H9 (cell line): ENCODE results near the gene RPS27A. TPM values are rescaled to one million over a fixed set of nuclear protein-coding genes. Genes with fewer than 3 reads are reported as not detected.

Experiments
- DNase-seq: peaks from one replicate; pipeline ENCODE4 v3.0.0-alpha.2; 2017
- H2AFZ ChIP-seq: one replicate; pipeline ENCODE4 v1.6.1; 2013; ENCODE audit warnings: mild to moderate bottlenecking, low read length, control low read depth, moderate library complexity
- H2AK5ac ChIP-seq: 2 replicates; pipeline ENCODE4 v1.6.1; 2013; ENCODE audit warnings: low read length, control low read depth, mixed read lengths; ENCODE audit not compliant: insufficient read length
- H2BK120ac ChIP-seq: one replicate; pipeline ENCODE4 v1.6.1; 2013; ENCODE audit warnings: low read depth, mild to moderate bottlenecking, low read length, control low read depth, inconsistent platforms; ENCODE audit not compliant: poor library complexity, severe bottlenecking
- H2BK12ac ChIP-seq: 2 replicates; pipeline ENCODE4 v1.6.1; 2013; ENCODE audit warnings: low read length, control low read depth, mixed read lengths, low read depth; ENCODE audit not compliant: insufficient read length
- H2BK15ac ChIP-seq: 2 replicates; pipeline ENCODE4 v1.6.1; 2013; ENCODE audit warnings: low read depth, low read length, control low read depth
- H2BK20ac ChIP-seq: one replicate; pipeline ENCODE4 v1.6.1; 2013; ENCODE audit warnings: low read depth, mild to moderate bottlenecking, low read length, control low read depth, inconsistent platforms; ENCODE audit not compliant: poor library complexity, severe bottlenecking
- H2BK5ac ChIP-seq: 2 replicates; pipeline ENCODE4 v1.6.1; 2013; ENCODE audit warnings: low read length, control low read depth, mixed read lengths; ENCODE audit not compliant: insufficient read length
- H3K14ac ChIP-seq: 2 replicates; pipeline ENCODE4 v1.6.1; 2013; ENCODE audit warnings: low read length, control low read depth; ENCODE audit not compliant: insufficient read depth
- H3K18ac ChIP-seq: 2 replicates; pipeline ENCODE4 v1.6.1; 2013; ENCODE audit warnings: low read depth, mild to moderate bottlenecking, mixed read lengths, low read length, control low read depth; ENCODE audit not compliant: insufficient read length
- H3K23ac ChIP-seq: 2 replicates; pipeline ENCODE4 v1.6.1; 2013; ENCODE audit warnings: low read length, control low read depth, mixed read lengths, low read depth; ENCODE audit not compliant: insufficient read length
- H3K23me2 ChIP-seq: 2 replicates; pipeline ENCODE4 v1.6.1; 2013; ENCODE audit warnings: low read depth, mild to moderate bottlenecking, mixed read lengths, low read length, control low read depth; ENCODE audit not compliant: insufficient read length, poor library complexity, severe bottlenecking
- H3K27ac ChIP-seq: 2 replicates; pipeline ENCODE4 v1.5.1; 2013; ENCODE audit warnings: low read length, control low read depth, mixed read lengths, low read depth; ENCODE audit not compliant: insufficient read length
- H3K27me3 ChIP-seq: 2 replicates; pipeline ENCODE4 v1.6.1; 2013; ENCODE audit warnings: low read length, control low read depth, inconsistent platforms; ENCODE audit not compliant: insufficient read depth
- H3K4ac ChIP-seq: 2 replicates; pipeline ENCODE4 v1.6.1; 2013; ENCODE audit warnings: low read depth, mild to moderate bottlenecking, control low read depth, inconsistent platforms, low read length, moderate library complexity
- H3K4me1 ChIP-seq: 2 replicates; pipeline ENCODE4 v1.6.1; 2013; ENCODE audit warnings: low read length, control low read depth, inconsistent platforms; ENCODE audit not compliant: insufficient read depth
- H3K4me2 ChIP-seq: 2 replicates; pipeline ENCODE4 v1.6.1; 2013; ENCODE audit warnings: low read length, control low read depth, mixed read lengths; ENCODE audit not compliant: insufficient read length, insufficient read depth
- H3K56ac ChIP-seq: 2 replicates; pipeline ENCODE4 v1.6.1; 2013; ENCODE audit warnings: low read depth, mild to moderate bottlenecking, mixed read lengths, low read length, control low read depth; ENCODE audit not compliant: insufficient read length
- H3K79me1 ChIP-seq: 2 replicates; pipeline ENCODE4 v1.6.1; 2013; ENCODE audit warnings: low read depth, mild to moderate bottlenecking, moderate library complexity, low read length, control low read depth, inconsistent platforms; ENCODE audit not compliant: insufficient read depth, poor library complexity, severe bottlenecking
- H3K79me2 ChIP-seq: 2 replicates; pipeline ENCODE4 v1.6.1; 2013; ENCODE audit warnings: low read length, control low read depth, inconsistent platforms; ENCODE audit not compliant: insufficient read depth
- H3K9ac ChIP-seq: 2 replicates; pipeline ENCODE4 v1.6.1; 2013; ENCODE audit warnings: low read length, control low read depth, mixed read lengths; ENCODE audit not compliant: insufficient read length; ENCODE audit errors: extremely low read depth
- H3K9me3 ChIP-seq: one replicate; pipeline ENCODE4 v1.6.1; 2013; ENCODE audit warnings: low read depth, low read length, inconsistent platforms; ENCODE audit not compliant: control insufficient read depth
- H3T11ph ChIP-seq: one replicate; pipeline ENCODE4 v1.6.1; 2013; ENCODE audit warnings: mild to moderate bottlenecking, low read length, control low read depth, inconsistent platforms
- H4K20me1 ChIP-seq: one replicate; pipeline ENCODE4 v1.6.1; 2013; ENCODE audit not compliant: control insufficient read depth, insufficient read length, insufficient read depth
- H4K5ac ChIP-seq: 2 replicates; pipeline ENCODE4 v1.6.1; 2013; ENCODE audit warnings: low read depth, mild to moderate bottlenecking, mixed read lengths, low read length, control low read depth; ENCODE audit not compliant: insufficient read length
- H4K8ac ChIP-seq: replicated peaks from 2 replicates; pipeline ENCODE4 v1.6.1; 2013; ENCODE audit warnings: low read length, control low read depth, mixed read lengths, low read depth; ENCODE audit not compliant: insufficient read length
- H4K91ac ChIP-seq: 2 replicates; pipeline ENCODE4 v1.6.1; 2013; ENCODE audit warnings: low read depth, mild to moderate bottlenecking, moderate library complexity, mixed read lengths, low read length, control low read depth; ENCODE audit not compliant: insufficient read length
- H3K27ac Mint-ChIP-seq, 3 experiments: 2 replicates in 2 of 3; 3 replicates in 1 of 3; pipeline ENCODE4 v1.8.0; 2020 to 2021; ENCODE audit warnings: mixed read lengths in 3 of 3, mild to moderate bottlenecking in 1 of 3, moderate library complexity in 1 of 3
- H3K27me3 Mint-ChIP-seq: 2 replicates; pipeline ENCODE4 v1.8.0; 2021; ENCODE audit warnings: low read depth, mild to moderate bottlenecking, moderate library complexity, mixed read lengths
- H3K36me3 Mint-ChIP-seq, 3 experiments: 2 replicates in 2 of 3; 3 replicates in 1 of 3; pipeline ENCODE4 v1.8.0; 2020 to 2021; ENCODE audit warnings: low read depth in 3 of 3, mixed read lengths in 3 of 3; ENCODE audit not compliant: insufficient read depth in 1 of 3
- H3K4me1 Mint-ChIP-seq, 2 experiments: 2 replicates each; pipeline ENCODE4 v1.8.0; 2020; ENCODE audit warnings: mixed read lengths in 2 of 2
- H3K4me3 Mint-ChIP-seq, 2 experiments: 2 replicates in 1 of 2; 3 replicates in 1 of 2; pipeline ENCODE4 v1.8.0; 2020 to 2021; ENCODE audit warnings: mild to moderate bottlenecking in 2 of 2, mixed read lengths in 2 of 2, moderate library complexity in 1 of 2
- H3K9me3 Mint-ChIP-seq, 2 experiments: 2 replicates in 1 of 2; 3 replicates in 1 of 2; pipeline ENCODE4 v1.8.0; 2020; ENCODE audit warnings: mild to moderate bottlenecking in 2 of 2, mixed read lengths in 2 of 2, moderate library complexity in 1 of 2
- CTCF ChIP-seq: fragments of 200-600 bp; sonication (generic); conservative IDR thresholded peaks from 3 replicates; pipeline ENCODE4 v1.8.0; 2021; ENCODE audit warnings: antibody characterized with exemption, mild to moderate bottlenecking
- WGBS: extraction: QIAGEN DNeasy Blood & Tissue Kit; methylation state at CpG from one replicate; pipeline ENCODE4 v1.1.7; 2013; ENCODE audit warnings: missing lambda C conversion rate, low lambda C conversion rate, mixed read lengths; ENCODE audit not compliant: insufficient read length; ENCODE audit errors: extremely low coverage; 5-methylcytosine and 5-hydroxymethylcytosine counted together
- total RNA-seq: library from RNA; stranded (reverse); gene quantifications from 2 replicates; pipeline ENCODE4 v1.2.1, GENCODE V29; 2021

RPS27A gene
- total RNA-seq, 1 experiment from 2014 or later = 1,415 TPM

- H3K56ac ChIP-seq = no peak overlapping the region
- no peak overlapping the region; a peak in 1 of 7 replicates for H3K27ac Mint-ChIP-seq
- H3T11ph ChIP-seq = no peak overlapping the region
- no peaks in the 10 kb centered on the region for H3K9me3 ChIP-seq
- H2BK20ac ChIP-seq = no peak overlapping the region
- H3K14ac ChIP-seq = no peak overlapping the region
- no peak overlapping the region for H3K23ac ChIP-seq
- H3K23me2 ChIP-seq = no peaks in the 10 kb centered on the region
- WGBS = no CpG with 5 or more reads among the region's 2 CpGs
- no peaks in the 10 kb centered on the region for H3K4me1 Mint-ChIP-seq
- peaks cover 4% of the 10 kb centered on the region for H4K20me1 ChIP-seq
- no peak overlapping the region for H3K9ac ChIP-seq
- H3K9me3 Mint-ChIP-seq = peaks cover 3% of the 10 kb centered on the region in 2 experiments; a peak in 3 of 5 replicates
- no peaks in the 10 kb centered on the region for H3K79me2 ChIP-seq
- DNase-seq = no peak
- no peak overlapping the region for H4K91ac ChIP-seq
- no peak for TF ChIP-seq CTCF
- H3K4me2 ChIP-seq = no peak overlapping the region
- H3K18ac ChIP-seq = no peak overlapping the region
- H4K5ac ChIP-seq = no peak overlapping the region
- H3K36me3 Mint-ChIP-seq = peaks cover 4 to 19% (median 13%) of the 10 kb centered on the region in 3 experiments
- H3K4me1 ChIP-seq = no peaks in the 10 kb centered on the region
- H2BK5ac ChIP-seq = no peak overlapping the region
- H3K79me1 ChIP-seq = no peaks in the 10 kb centered on the region
- no peak overlapping the region for H2AFZ ChIP-seq
- H4K8ac ChIP-seq = no peak overlapping the region
- no peak overlapping the region for H2BK120ac ChIP-seq
- no peak overlapping the region for H3K4me3 Mint-ChIP-seq
- H2BK15ac ChIP-seq = no peak overlapping the region
- no peaks in the 10 kb centered on the region for H3K27me3 ChIP-seq
- no peak overlapping the region for H2BK12ac ChIP-seq
- H2AK5ac ChIP-seq = no peak overlapping the region
- H3K27ac ChIP-seq = no peak overlapping the region
- H3K27me3 Mint-ChIP-seq = no peaks in the 10 kb centered on the region; the same call in 1 of the 2 replicates
- no peak overlapping the region for H3K4ac ChIP-seq
These were observed 36.0 kb upstream of the RPS27A start for GRCh38 chr2:55196526-55196925.
